HL-60 (cell line): ENCODE results near the gene FGD1.

Source experiments
- CTCF ChIP-seq: IDR thresholded peaks from one replicate; pipeline ENCODE4 v1.5.1; 2011; ENCODE audit warnings: low read length, control low read depth, inconsistent platforms; ENCODE audit not compliant: insufficient read depth
- POLR2AphosphoS5 ChIP-seq: IDR thresholded peaks from 2 replicates; pipeline ENCODE4 v1.6.1; 2012; ENCODE audit warnings: low read depth

- TF ChIP-seq CTCF = no peak
- no peak for TF ChIP-seq POLR2AphosphoS5
These were observed 79.1 kb downstream of the FGD1 start for GRCh38 chrX:54416965-54417364.
